Thyroid gland (tissue), 4 donors: ENCODE results near the gene COX7B. TPM values are rescaled to one million over a fixed set of nuclear protein-coding genes. Genes with fewer than 3 reads are reported as not detected.
"Not testable (repeated sequence)": the region's sequence is repeated elsewhere in the genome, so short reads cannot be mapped to it uniquely, and the experiment has no call there.

Source experiments
- DNase-seq, 2 donors: peaks; one replicate each; pipeline ENCODE4 v3.0.0-alpha.2; 2019
- H3K27ac ChIP-seq, 3 donors: fragments of 200-600 bp; sonication (generic); 1 replicate in 2 of 3; 2 replicates in 1 of 3; pipeline ENCODE4 v1.5.1; 2016 to 2019; ENCODE audit warnings: mild to moderate bottlenecking in 1 of 3, moderate library complexity in 1 of 3
- H3K27me3 ChIP-seq: fragments of 200-600 bp; sonication (generic); one replicate; pipeline ENCODE4 v1.5.1; 2019
- H3K36me3 ChIP-seq, 2 donors: fragments of 200-600 bp; sonication (generic); one replicate each; pipeline ENCODE4 v1.5.1; 2016 to 2019
- H3K4me1 ChIP-seq, 2 donors: fragments of 200-600 bp; sonication (generic); one replicate each; pipeline ENCODE4 v1.5.1; 2017 to 2019
- H3K4me3 ChIP-seq, 3 donors: fragments of 200-600 bp; sonication (generic); replicated peaks in 1 of 3; 1 replicate in 2 of 3; 2 replicates in 1 of 3; pipeline ENCODE4 v1.5.1; 2016; ENCODE audit warnings: mild to moderate bottlenecking in 1 of 3
- H3K9me3 ChIP-seq: fragments of 200-600 bp; sonication (generic); one replicate; pipeline ENCODE4 v1.5.1; 2017
- CTCF ChIP-seq, 6 experiments: fragments of 200-600 bp in 3 of 6; fragments of 450-650 bp in 3 of 6; sonication (generic) in 3 of 6; IDR thresholded peaks; one replicate each; pipeline ENCODE4 v1.5.1; 2016 to 2019; ENCODE audit warnings: antibody characterized with exemption in 6 of 6, mild to moderate bottlenecking in 2 of 6, inconsistent platforms in 1 of 6, moderate library complexity in 1 of 6
- POLR2A ChIP-seq, 2 donors: fragments of 450-650 bp; IDR thresholded peaks; one replicate each; pipeline ENCODE4 v1.6.1; 2017; ENCODE audit warnings: antibody characterized with exemption in 2 of 2, mild to moderate bottlenecking in 2 of 2, moderate library complexity in 1 of 2
- WGBS, 2 donors: methylation state at CpG; one replicate each; pipeline ENCODE4 v1.1.5; 2017; 5-methylcytosine and 5-hydroxymethylcytosine counted together
- intact Hi-C: fragments of 100-400 bp; cut with DNase I; formaldehyde crosslinking; loops from one replicate; pipeline ENCODE4 v1.15.1; 2023
- total RNA-seq, 4 donors: library from RNA; depleted of rRNA; stranded (reverse); fragments of >200 nt; gene quantifications; one replicate each; pipeline ENCODE4 v1.2.3, GENCODE V29; 2016

COX7B gene
- total RNA-seq, 4 donors from 2014 or later = 283 to 627 (median 563) TPM

GRCh38 chrX:77938083-77938680 lies 38.9 kb downstream of the COX7B start:
- no peak overlapping the region for H3K4me3 ChIP-seq
- no peaks in the 10 kb centered on the region for H3K36me3 ChIP-seq
- H3K27ac ChIP-seq = no peak overlapping the region
- TF ChIP-seq CTCF (IDR thresholded peaks at IDR 0.05) = no peak
- no peak for TF ChIP-seq POLR2A (IDR thresholded peaks at IDR 0.05)
- H3K4me1 ChIP-seq = no peaks in the 10 kb centered on the region
- intact Hi-C loops = no loop called here
- H3K9me3 ChIP-seq = no peaks in the 10 kb centered on the region
- no peak for DNase-seq
- 89 to 92% methylated on average over 4 of the region's 4 CpGs for WGBS, 2 donors
- H3K27me3 ChIP-seq = no peaks in the 10 kb centered on the region

GRCh38 chrX:77945031-77945430 lies 45.8 kb downstream of the COX7B start:
- 98 to 100% methylated on average over 6 of the region's 6 CpGs for WGBS, 2 donors
- DNase-seq, intact Hi-C loops: not testable (repeated sequence)

GRCh38 chrX:77945910-77946545 lies 46.8 kb downstream of the COX7B start:
- Histone ChIP-seq H3K27me3 (no peaks in the 10 kb centered on the region), H3K4me3 (no peak overlapping the region), H3K9me3 (no peaks in the 10 kb centered on the region), H3K27ac (no peak overlapping the region), H3K4me1 (peaks cover 0 to 8% of the 10 kb centered on the region in 2 donors), H3K36me3 (no peaks in the 10 kb centered on the region)
- WGBS, 2 donors = 90 to 94% methylated on average over 7 of the region's 7 CpGs
- intact Hi-C loops = no loop called here
- DNase-seq = no peak
- TF ChIP-seq POLR2A (IDR thresholded peaks at IDR 0.05) = no peak
- no peak for TF ChIP-seq CTCF (IDR thresholded peaks at IDR 0.05)

More at GRCh38 chrX:77945031-77945430, 45.8 kb downstream of the COX7B start:
- H3K9me3 ChIP-seq, H3K4me3 ChIP-seq, H3K36me3 ChIP-seq, H3K27me3 ChIP-seq, H3K4me1 ChIP-seq, H3K27ac ChIP-seq: not testable (repeated sequence)

- no peaks in the 10 kb centered on the region for H3K36me3 ChIP-seq
- no peak for DNase-seq
- 94 to 97% methylated on average over 2 of the region's 2 CpGs for WGBS, 2 donors
- intact Hi-C loops = no loop called here
- no peaks in the 10 kb centered on the region for H3K27me3 ChIP-seq
- H3K4me1 ChIP-seq = peaks cover 0 to 8% of the 10 kb centered on the region in 2 donors
- no peaks in the 10 kb centered on the region for H3K9me3 ChIP-seq
- TF ChIP-seq POLR2A (IDR thresholded peaks at IDR 0.05) (no peak), CTCF (IDR thresholded peaks at IDR 0.05) (no peak)
- no peak overlapping the region for H3K27ac ChIP-seq
- no peak overlapping the region for H3K4me3 ChIP-seq
Observed at GRCh38 chrX:77946571-77946970, 47.3 kb downstream of the COX7B start.

- no peaks in the 10 kb centered on the region for H3K27me3 ChIP-seq
- no peak overlapping the region for H3K4me3 ChIP-seq
- DNase-seq = peak; percentile 68 to 77
- WGBS, 2 donors = 36 to 44% methylated on average over 2 of the region's 2 CpGs
- TF ChIP-seq POLR2A (IDR thresholded peaks at IDR 0.05) (no peak), CTCF (IDR thresholded peaks at IDR 0.05) (no peak)
- peaks cover 0 to 8% of the 10 kb centered on the region in 2 donors for H3K4me1 ChIP-seq
- H3K36me3 ChIP-seq = no peaks in the 10 kb centered on the region
- H3K9me3 ChIP-seq = no peaks in the 10 kb centered on the region
- intact Hi-C loops = no loop called here
- no peak overlapping the region for H3K27ac ChIP-seq
Observed at GRCh38 chrX:77949840-77950239, 50.6 kb downstream of the COX7B start.
